Stimulated activated CD8-positive, alpha-beta memory T cell treated with anti-CD3 and anti-CD28 coated beads, Interleukin-4, amount 100 ng/mL, for 48 hours (primary cell): ENCODE data around the gene RNF167.
A peak's percentile ranks its signal among the peaks of the same experiment; 100 is the strongest.

ENCODE experiments used
- DNase-seq: peaks from one replicate; pipeline ENCODE4 v3.0.0-alpha.2; 2020

RNF167 gene

GRCh38 chr17:4958102-4958501, 18.0 kb downstream of the RNF167 start:
- DNase-seq: no peak

- DNase-seq: no peak
These were observed 19.3 kb downstream of the RNF167 start for GRCh38 chr17:4959261-4959965.

- DNase-seq: no peak
These were observed 20.3 kb downstream of the RNF167 start for GRCh38 chr17:4960279-4960922.

GRCh38 chr17:4965311-4965986, 25.4 kb downstream of the RNF167 start:
- DNase-seq: no peak

GRCh38 chr17:4966844-4967538, 26.9 kb downstream of the RNF167 start:
- peak; percentile 90 for DNase-seq

- DNase-seq: peak; percentile 96
These were observed 27.7 kb downstream of the RNF167 start, which contains the start of gene SPAG7 for GRCh38 chr17:4967539-4968485. Gene SPAG7 (minus strand): TSS chr17:4967817. CDS start chr17:4967804, 13 bp downstream.

GRCh38 chr17:4968486-4969046, 28.5 kb downstream of the RNF167 start:
- peak; percentile 66 for DNase-seq

- DNase-seq: peak; percentile 71
These were observed 29.0 kb downstream of the RNF167 start for GRCh38 chr17:4969047-4969550.

GRCh38 chr17:4969551-4970173, 29.6 kb downstream of the RNF167 start:
- peak; percentile 64 for DNase-seq

- DNase-seq: no peak
These were observed 30.2 kb downstream of the RNF167 start for GRCh38 chr17:4970273-4970672.

GRCh38 chr17:4971826-4972225, 31.8 kb downstream of the RNF167 start:
- no peak for DNase-seq

- DNase-seq: no peak
These were observed 32.3 kb downstream of the RNF167 start for GRCh38 chr17:4972322-4972721.

GRCh38 chr17:4972752-4973151, 32.7 kb downstream of the RNF167 start:
- no peak for DNase-seq

GRCh38 chr17:4973256-4974114, 33.4 kb downstream of the RNF167 start:
- DNase-seq: no peak

- no peak for DNase-seq
These were observed 34.1 kb downstream of the RNF167 start for GRCh38 chr17:4974115-4974670.

- DNase-seq: no peak
These were observed 38.7 kb downstream of the RNF167 start for GRCh38 chr17:4978726-4979125.

GRCh38 chr17:4980644-4981216, 40.7 kb downstream of the RNF167 start:
- DNase-seq: no peak

- DNase-seq: no peak
These were observed 42.2 kb downstream of the RNF167 start for GRCh38 chr17:4982305-4982704.

GRCh38 chr17:4986403-4986802, 46.3 kb downstream of the RNF167 start:
- DNase-seq: no peak
